Activated T-helper 2 cell treated with anti-CD3 and anti-CD28 coated beads, Interferon-gamma antibody, Interleukin-2, Interleukin-4, amounts not matched to agents 10 μg/mL and 5 μg/mL and 100 μg/mL, durations not matched to agents 14 hours and 24 hours and 36 hours (primary cell): ENCODE measurements around the gene PDGFRB. TPM values are rescaled to one million over a fixed set of nuclear protein-coding genes. Genes with fewer than 3 reads are reported as not detected.

ENCODE experiments used
- DNase-seq: peaks from one replicate; pipeline ENCODE4 v3.0.0; 2021; ENCODE audit warnings: low spot score
- H3K27ac Mint-ChIP-seq: one replicate; pipeline ENCODE4 v1.8.0; 2021; ENCODE audit warnings: mixed read lengths
- H3K27me3 Mint-ChIP-seq: one replicate; pipeline ENCODE4 v1.8.0; 2021; ENCODE audit warnings: low read depth, mixed read lengths
- H3K36me3 Mint-ChIP-seq: one replicate; pipeline ENCODE4 v1.8.0; 2021; ENCODE audit warnings: low read depth, mixed read lengths
- H3K4me1 Mint-ChIP-seq: one replicate; pipeline ENCODE4 v1.8.0; 2021; ENCODE audit warnings: low read depth, mixed read lengths
- H3K4me3 Mint-ChIP-seq: one replicate; pipeline ENCODE4 v1.8.0; 2021; ENCODE audit warnings: low read depth, mild to moderate bottlenecking, moderate library complexity, mixed read lengths
- H3K9me3 Mint-ChIP-seq: one replicate; pipeline ENCODE4 v1.8.0; 2021; ENCODE audit warnings: mixed read lengths
- intact Hi-C: fragments of 100-400 bp; cut with micrococcal nuclease; formaldehyde crosslinking; loops from one replicate; pipeline ENCODE4 v1.15.1; 2023
- total RNA-seq: library from RNA; stranded (reverse); gene quantifications from 2 replicates; pipeline ENCODE4 v1.2.3, GENCODE V29; 2022

PDGFRB gene
- total RNA-seq, 1 donor from 2014 or later, result 1.3 TPM

DNA sequence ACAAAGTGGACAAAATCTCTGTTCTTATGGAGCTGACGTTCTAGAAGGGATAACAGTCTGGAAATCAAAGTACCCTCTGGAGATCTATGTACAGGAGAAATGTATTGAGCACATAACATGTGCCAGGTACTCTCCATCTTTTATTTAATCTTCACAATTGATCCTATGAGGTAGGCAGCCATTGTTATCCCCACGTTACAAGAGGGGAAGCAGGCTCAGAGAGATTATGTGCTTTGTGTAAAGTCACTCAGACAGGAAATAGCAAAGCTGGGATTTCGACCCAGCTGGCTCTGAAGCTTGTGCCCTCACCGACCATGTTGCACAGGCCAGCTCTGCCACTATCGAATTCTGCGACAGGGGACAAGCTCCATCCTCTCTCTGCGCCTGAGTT lies 21.5 kb downstream of the PDGFRB start:
- H3K27me3 Mint-ChIP-seq, result no peaks in the 10 kb centered on the region
- intact Hi-C loops, result no loop called here
- H3K27ac Mint-ChIP-seq, result no peak overlapping the region
- DNase-seq, result no peak
- H3K4me3 Mint-ChIP-seq, result no peak overlapping the region
- no peaks in the 10 kb centered on the region for H3K36me3 Mint-ChIP-seq
- no peaks in the 10 kb centered on the region for H3K4me1 Mint-ChIP-seq
- H3K9me3 Mint-ChIP-seq, result no peaks in the 10 kb centered on the region

DNA sequence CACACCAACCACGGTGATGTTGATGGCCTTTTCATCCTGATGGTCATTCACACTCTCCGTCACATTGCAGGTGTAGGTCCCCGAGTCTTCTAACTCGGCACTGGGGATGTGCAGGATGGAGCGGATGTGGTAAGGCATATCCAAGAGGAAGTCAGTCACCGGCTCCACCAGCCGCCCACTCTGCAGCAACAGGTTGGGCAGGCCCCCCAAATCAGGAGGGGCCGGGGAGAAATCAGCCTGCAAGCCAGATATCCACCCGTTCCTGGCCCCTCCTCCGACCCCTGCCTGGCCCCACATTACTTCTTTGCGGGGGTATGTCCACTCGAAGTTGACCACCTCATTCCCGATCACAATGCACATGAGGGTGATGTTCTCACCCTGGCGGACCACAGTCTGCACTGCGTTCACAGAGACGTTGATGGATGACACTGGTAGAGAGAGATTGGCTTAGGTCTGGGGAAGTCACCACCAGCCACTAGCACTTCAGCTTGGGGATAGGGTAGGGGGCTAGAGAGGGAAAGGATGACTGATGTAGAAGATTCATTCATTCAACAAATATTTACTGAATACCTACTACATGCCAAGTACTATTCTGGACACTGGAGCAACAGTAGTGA lies 22.0 kb downstream of the PDGFRB start:
- Mint-ChIP-seq H3K36me3 (no peaks in the 10 kb centered on the region), H3K27me3 (no peaks in the 10 kb centered on the region), H3K4me1 (no peaks in the 10 kb centered on the region), H3K27ac (no peak overlapping the region), H3K9me3 (no peaks in the 10 kb centered on the region), H3K4me3 (no peak overlapping the region)
- intact Hi-C loops, result no loop called here
- no peak for DNase-seq

DNA sequence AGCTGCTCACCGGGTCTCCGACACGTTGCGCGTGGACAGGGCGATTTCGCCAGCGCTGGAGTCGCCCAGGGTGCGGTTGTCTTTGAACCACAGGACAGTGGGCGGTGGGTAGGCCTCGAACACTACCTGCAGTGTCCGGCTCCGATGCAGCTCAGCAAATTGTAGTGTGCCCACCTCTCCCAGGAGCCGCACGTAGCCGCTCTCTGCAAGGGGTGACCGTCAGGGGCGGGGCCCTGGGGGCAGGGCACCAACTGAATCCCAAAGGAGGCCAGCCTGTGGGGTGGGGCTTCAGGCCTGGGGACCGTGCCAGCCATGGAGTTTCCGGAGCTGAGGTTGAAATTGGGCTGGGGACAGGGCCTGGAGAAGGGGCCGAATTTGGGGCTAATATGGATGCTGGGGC lies 22.9 kb downstream of the PDGFRB start:
- DNase-seq, result no peak
- Mint-ChIP-seq H3K27me3 (no peaks in the 10 kb centered on the region), H3K27ac (no peak overlapping the region), H3K9me3 (no peaks in the 10 kb centered on the region), H3K36me3 (no peaks in the 10 kb centered on the region), H3K4me1 (no peaks in the 10 kb centered on the region), H3K4me3 (no peak overlapping the region)
- intact Hi-C loops, result no loop called here

DNA sequence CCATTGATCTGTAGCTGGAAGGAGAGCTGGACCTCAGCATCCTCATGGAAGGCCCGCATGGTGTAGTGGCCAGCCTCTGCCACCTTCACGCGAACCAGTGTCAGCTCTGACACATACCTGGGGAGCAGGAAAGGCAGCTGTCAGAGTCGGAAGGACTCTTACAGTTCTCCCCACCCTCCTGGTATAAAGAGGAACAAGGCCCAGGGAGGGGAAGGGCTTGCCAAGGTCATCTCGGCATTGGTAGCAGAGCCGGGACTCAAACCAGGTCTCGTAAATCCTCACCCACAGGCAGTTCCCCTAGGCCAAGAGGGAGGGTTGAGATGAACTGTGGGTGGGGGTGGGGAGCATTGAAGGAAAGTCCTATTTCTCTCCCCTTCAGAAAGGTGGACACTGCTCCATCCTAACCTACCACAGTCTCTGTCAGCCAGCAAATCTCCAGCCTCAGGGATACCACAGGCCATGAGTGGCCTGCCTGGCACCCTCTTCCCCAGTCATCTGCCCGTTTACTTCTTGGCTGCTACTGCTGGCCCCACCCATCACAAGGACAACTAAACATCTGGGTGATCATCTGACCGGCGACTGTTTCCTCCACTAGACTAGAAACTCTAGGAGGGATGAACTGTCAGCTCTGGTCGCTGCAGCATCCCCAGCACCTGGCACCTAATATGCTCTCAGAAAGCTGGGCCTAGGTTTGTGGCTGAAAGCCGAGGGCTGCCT lies 23.5 kb downstream of the PDGFRB start:
- H3K4me3 Mint-ChIP-seq, result no peak overlapping the region

DNA sequence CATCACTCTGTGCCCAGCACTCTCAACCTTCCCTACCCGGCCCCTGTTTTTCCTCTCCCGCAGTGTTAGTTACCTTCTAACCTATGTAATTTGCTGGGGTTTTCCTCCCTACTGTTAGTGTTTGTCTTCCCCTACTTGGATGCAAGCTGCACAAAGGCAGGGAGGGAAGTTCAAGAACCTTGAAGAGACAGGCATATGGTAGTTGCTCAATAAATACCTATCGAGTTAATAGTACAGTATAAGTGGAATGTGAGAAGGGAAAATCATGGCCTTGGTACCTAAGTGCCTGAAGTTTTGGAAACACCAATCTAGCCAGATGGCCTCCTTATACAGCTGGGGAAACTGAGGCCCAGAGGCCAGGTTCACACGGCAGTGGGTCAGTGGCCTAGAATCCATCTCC lies 24.2 kb downstream of the PDGFRB start:
- Mint-ChIP-seq H3K9me3 (no peaks in the 10 kb centered on the region), H3K27ac (no peak overlapping the region), H3K4me3 (no peak overlapping the region), H3K36me3 (no peaks in the 10 kb centered on the region), H3K27me3 (no peaks in the 10 kb centered on the region), H3K4me1 (no peaks in the 10 kb centered on the region)
- intact Hi-C loops, result no loop called here
- DNase-seq, result no peak

More for the DNA sequence above, 23.5 kb downstream of the PDGFRB start:
- Mint-ChIP-seq H3K27me3 (no peaks in the 10 kb centered on the region), H3K36me3 (no peaks in the 10 kb centered on the region), H3K27ac (no peak overlapping the region), H3K9me3 (no peaks in the 10 kb centered on the region), H3K4me1 (no peaks in the 10 kb centered on the region)
- no peak for DNase-seq
- intact Hi-C loops, result no loop called here

DNA sequence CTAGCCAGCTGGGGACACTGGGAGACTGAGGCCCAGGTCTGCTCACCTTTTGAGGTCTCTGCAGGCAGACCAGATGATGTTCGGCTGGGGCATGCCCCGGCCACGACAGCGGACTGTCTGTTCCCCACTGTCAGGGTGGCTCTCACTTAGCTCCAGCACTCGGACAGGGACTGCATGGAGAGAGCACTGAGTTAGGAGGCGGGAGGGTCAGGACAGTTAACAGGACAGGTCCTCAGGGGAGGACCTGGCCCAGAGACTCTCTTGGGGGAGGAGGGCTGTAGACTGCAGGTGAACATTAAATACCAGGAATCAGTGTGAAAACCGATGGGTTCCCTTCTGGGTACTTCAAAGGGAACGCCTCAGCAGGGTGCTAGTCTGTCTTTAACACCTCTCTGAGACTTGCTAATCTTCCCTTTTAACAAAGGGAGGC lies 25.1 kb downstream of the PDGFRB start:
- intact Hi-C loops, result loop anchor here (1.0 kb wide), 1 partner anchor 88 kb away; no protein-coding TSS in a partner anchor
- Mint-ChIP-seq H3K36me3 (no peaks in the 10 kb centered on the region), H3K4me3 (no peak overlapping the region), H3K27me3 (no peaks in the 10 kb centered on the region), H3K4me1 (no peaks in the 10 kb centered on the region), H3K9me3 (no peaks in the 10 kb centered on the region), H3K27ac (no peak overlapping the region)
- DNase-seq, result no peak

DNA sequence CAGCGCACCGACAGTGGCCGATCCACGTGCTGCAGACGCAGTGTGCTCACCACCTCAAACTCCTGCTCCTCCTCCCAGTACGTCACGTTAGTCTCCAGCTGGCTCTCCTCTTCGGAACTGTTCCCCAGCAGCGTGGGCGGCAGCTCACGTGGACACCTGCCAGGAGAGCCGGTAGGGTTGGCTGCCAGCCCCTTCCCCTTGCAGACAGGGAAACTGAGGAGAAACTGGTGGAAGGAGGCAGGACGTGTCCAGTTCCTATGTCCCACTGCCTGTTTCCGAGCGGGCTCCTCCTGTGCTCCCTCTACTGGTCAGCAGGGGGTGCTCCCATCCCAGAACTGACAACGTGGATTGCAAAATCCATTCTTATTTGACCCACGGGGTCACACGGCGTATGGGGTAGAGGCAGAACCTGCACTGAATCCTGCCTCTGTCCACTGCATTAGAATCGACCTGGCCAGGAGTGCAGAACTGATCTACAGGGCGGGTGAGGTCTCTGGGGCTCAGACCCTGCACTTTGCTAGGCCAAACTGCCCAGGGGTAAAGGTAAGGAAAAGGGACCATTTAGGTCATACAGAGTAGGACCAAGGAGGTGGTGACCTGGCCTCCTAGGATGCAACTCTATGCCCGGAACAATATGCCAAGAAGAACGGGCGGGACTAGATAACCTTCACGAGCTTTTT lies 25.7 kb downstream of the PDGFRB start:
- Mint-ChIP-seq H3K27ac (no peak overlapping the region), H3K27me3 (no peaks in the 10 kb centered on the region), H3K4me1 (no peaks in the 10 kb centered on the region), H3K4me3 (no peak overlapping the region), H3K9me3 (no peaks in the 10 kb centered on the region), H3K36me3 (no peaks in the 10 kb centered on the region)
- intact Hi-C loops, result loop anchor here (1.0 kb wide), 1 partner anchor 88 kb away; no protein-coding TSS in a partner anchor
- peak; percentile 28 for DNase-seq

DNA sequence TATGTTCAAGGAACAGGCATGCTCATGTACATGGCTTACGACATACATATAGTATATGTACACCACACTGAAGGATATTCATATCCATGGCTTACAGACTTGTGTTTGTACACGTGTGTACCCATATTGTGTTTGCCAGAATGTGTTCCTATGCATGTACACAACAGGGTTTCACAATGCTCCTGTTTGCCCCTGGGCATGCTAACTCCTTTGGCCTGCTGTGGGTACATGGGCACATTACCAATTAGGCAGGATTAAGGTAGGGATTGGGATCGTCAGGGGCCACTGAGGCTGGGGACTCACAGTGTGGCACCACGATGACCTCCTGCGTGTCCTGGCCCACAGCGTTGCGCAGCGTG lies 26.2 kb downstream of the PDGFRB start:
- H3K9me3 Mint-ChIP-seq, result no peaks in the 10 kb centered on the region
- H3K4me3 Mint-ChIP-seq, result no peak overlapping the region
- no peaks in the 10 kb centered on the region for H3K4me1 Mint-ChIP-seq
- H3K27me3 Mint-ChIP-seq, result no peaks in the 10 kb centered on the region
- intact Hi-C loops, result no loop called here
- no peaks in the 10 kb centered on the region for H3K36me3 Mint-ChIP-seq
- no peak for DNase-seq
- no peak overlapping the region for H3K27ac Mint-ChIP-seq

DNA sequence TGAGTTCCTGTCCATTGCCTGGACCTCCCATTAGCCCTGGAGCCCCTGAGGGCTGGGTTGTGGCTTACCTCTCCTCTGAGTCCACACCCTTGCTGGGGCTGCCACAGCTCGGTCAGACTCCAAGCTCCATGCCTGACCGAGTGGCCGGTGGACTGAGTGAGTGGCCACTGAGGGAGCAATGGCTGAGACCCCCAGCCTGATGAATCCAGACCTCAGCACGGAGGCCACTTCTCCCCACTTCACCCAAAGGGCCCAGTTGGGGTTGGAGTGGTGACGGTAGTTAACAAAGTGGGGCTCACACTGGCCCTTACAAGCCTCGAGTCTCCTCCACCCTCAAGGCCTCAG lies 28.8 kb downstream of the PDGFRB start:
- H3K4me3 Mint-ChIP-seq, result no peak overlapping the region
- H3K27ac Mint-ChIP-seq, result no peak overlapping the region
- H3K9me3 Mint-ChIP-seq, result no peaks in the 10 kb centered on the region
- DNase-seq, result no peak
- no peaks in the 10 kb centered on the region for H3K36me3 Mint-ChIP-seq
- intact Hi-C loops, result no loop called here
- H3K27me3 Mint-ChIP-seq, result no peaks in the 10 kb centered on the region
- peaks cover 1% of the 10 kb centered on the region for H3K4me1 Mint-ChIP-seq

DNA sequence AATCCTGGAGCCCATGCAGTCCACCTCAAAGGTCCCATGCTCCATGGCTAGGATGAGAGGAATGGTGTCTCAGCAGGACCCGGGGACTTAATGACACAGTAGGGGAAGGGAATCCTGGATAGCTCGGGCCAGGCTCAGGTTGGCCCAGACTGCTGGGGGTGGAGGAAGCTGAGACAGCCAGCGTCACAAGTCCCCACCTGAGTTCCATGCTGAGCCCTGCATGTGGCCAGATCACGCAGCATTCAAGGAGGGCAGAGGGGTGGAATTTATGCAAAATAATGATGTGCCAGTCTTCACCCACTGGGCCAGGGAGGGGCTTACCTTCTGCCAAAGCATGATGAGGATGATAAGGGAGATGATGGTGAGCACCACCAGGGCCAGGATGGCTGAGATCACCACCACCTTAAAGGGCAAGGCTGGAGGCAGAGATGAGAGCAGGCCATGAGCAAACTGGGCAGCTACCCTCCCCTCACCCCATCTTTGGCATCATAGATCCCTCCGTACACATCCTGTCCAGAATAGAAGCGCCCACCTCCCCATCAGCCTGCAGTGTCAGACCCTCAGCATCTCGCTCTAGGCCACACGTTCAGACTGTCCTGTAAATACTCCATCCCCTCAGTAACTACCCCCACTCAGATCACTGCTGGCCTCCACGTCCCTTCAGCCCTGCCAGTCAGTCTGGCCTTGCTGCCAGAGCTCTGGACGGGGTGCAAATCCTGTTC lies 29.3 kb downstream of the PDGFRB start:
- no peaks in the 10 kb centered on the region for H3K36me3 Mint-ChIP-seq
- peaks cover 1% of the 10 kb centered on the region for H3K4me1 Mint-ChIP-seq
- DNase-seq, result no peak
- no peaks in the 10 kb centered on the region for H3K9me3 Mint-ChIP-seq
- intact Hi-C loops, result no loop called here
- no peak overlapping the region for H3K4me3 Mint-ChIP-seq
- H3K27me3 Mint-ChIP-seq, result no peaks in the 10 kb centered on the region
- no peak overlapping the region for H3K27ac Mint-ChIP-seq

DNA sequence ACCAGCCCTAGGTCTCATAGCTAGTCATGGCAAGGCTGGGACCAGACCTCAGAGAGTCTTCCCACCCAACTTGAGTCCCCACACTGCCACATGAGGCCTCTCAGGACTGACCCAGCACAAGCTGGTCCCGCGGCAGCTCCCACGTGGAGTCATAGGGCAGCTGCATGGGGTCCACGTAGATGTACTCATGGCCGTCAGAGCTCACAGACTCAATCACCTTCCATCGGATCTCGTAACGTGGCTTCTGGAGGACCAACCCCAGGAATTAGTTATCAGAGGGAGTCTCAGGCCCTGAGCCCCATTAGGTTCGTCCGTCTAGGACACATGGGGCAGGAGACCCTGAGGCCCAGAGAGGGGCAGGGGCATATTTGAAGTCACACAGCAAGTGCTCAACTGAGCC lies 30.3 kb downstream of the PDGFRB start:
- no peak for DNase-seq
- Mint-ChIP-seq H3K27me3 (no peaks in the 10 kb centered on the region), H3K9me3 (no peaks in the 10 kb centered on the region), H3K4me3 (no peak overlapping the region), H3K4me1 (peaks cover 1% of the 10 kb centered on the region), H3K36me3 (no peaks in the 10 kb centered on the region), H3K27ac (no peak overlapping the region)
- intact Hi-C loops, result no loop called here

DNA sequence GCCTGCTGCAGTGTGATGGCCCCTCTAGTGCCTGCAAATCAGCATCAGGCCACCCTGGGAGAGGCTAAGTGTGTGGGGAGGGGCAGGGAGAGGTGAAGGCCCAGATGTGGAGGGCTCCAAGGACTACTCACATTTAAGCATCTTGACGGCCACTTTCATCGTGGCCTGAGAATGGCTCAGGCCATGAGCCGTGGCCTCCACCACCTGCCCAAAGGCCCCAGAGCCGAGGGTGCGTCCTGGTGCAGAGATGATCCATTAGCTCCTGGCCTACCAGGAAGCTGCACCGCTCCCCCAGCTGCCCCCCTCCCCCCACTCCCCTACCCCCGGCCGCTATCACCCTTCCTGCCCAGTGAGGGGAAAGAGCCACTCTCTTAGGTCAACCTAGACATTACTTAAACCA lies 31.0 kb downstream of the PDGFRB start:
- Mint-ChIP-seq H3K9me3 (no peaks in the 10 kb centered on the region), H3K36me3 (no peaks in the 10 kb centered on the region), H3K27me3 (no peaks in the 10 kb centered on the region), H3K4me3 (no peak overlapping the region), H3K4me1 (peaks cover 1% of the 10 kb centered on the region), H3K27ac (no peak overlapping the region)
- no peak for DNase-seq
- intact Hi-C loops, result no loop called here

DNA sequence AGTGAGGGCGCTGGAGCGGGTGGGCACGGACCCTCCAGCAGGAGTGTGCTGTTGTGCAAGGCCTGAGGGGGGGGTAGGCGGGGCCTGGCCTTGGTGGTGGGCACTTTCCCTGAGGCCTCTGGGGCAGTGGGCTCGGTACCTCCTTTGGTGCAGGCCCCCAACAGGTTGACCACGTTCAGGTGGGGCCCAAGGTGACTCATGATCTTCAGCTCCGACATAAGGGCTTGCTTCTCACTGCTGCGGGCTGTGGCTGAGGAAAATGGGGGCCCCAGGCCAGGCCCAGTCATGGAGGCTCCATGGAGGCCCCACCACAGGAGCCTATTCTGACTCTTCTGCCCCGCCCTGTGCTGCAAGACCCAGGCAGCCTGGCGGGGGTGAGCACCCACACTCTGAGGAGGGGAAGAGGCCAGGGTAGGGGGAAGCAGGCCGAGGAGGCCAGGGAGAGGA lies 31.5 kb downstream of the PDGFRB start:
- Mint-ChIP-seq H3K36me3 (no peaks in the 10 kb centered on the region), H3K4me1 (peaks cover 1% of the 10 kb centered on the region), H3K27me3 (no peaks in the 10 kb centered on the region), H3K4me3 (no peak overlapping the region), H3K27ac (no peak overlapping the region), H3K9me3 (no peaks in the 10 kb centered on the region)
- intact Hi-C loops, result no loop called here
- DNase-seq, result no peak
